ENCODE measurements around the gene CREG1. TPM values are rescaled to one million over a fixed set of nuclear protein-coding genes. Genes with fewer than 3 reads are reported as not detected.

Gene CREG1
- total RNA-seq, 1 experiment from 2014 or later = 91.5 TPM

- Mint-ChIP-seq H3K27ac (ENCODE audit: unreplicated experiment) (no peak overlapping the region), H3K27me3 (ENCODE audit: insufficient read depth, unreplicated experiment) (no peaks in the 10 kb centered on the region), H3K4me3 (ENCODE audit: unreplicated experiment) (no peak overlapping the region), H3K9me3 (ENCODE audit: unreplicated experiment) (no peaks in the 10 kb centered on the region), H3K4me1 (ENCODE audit: low read depth, unreplicated experiment) (no peaks in the 10 kb centered on the region), H3K36me3 (ENCODE audit: insufficient read depth, unreplicated experiment) (no peaks in the 10 kb centered on the region)
- Histone ChIP-seq H3K27me3 (replicated peaks; ENCODE audit: control insufficient read depth, insufficient read depth, low read length) (no peaks in the 10 kb centered on the region), H3K4me1 (0 out of 2 replicates have a peak, but pooled peaks cover 7% of the 10 kb centered on the region), H3K4me3 (ENCODE audit: low read depth, low read length) (no peak overlapping the region), H3K36me3 (ENCODE audit: control insufficient read depth, insufficient read depth, low read length) (no peaks in the 10 kb centered on the region), H3K9me3 (no peaks in the 10 kb centered on the region)
- no TSS peak for BruUV-seq (replicated peaks)
- ChIA-PET CTCF (no interaction called here), POLR2A (interaction anchor here (0.6 kb wide), 1 partner anchor 17 kb away, joined by 3 read pairs; no protein-coding TSS in a partner anchor)
- intact Hi-C loops (cut with micrococcal nuclease; ENCODE audit: unreplicated experiment) = no loop called here
- TF ChIP-seq CTCF (IDR thresholded peaks at IDR 0.05; ENCODE audit: insufficient read depth in 1 of 2, low read depth in 1 of 2, low read length in 1 of 2, severe bottlenecking in 1 of 2, unreplicated experiment in 1 of 2) = no peak
- no peak for DNase-seq
Measured at GRCh38 chr1:167515461-167515860, 38.1 kb downstream of the CREG1 start.

- no peaks in the 10 kb centered on the region for H3K27me3 Mint-ChIP-seq (ENCODE audit: insufficient read depth, unreplicated experiment)
- POLR2A ChIA-PET = no interaction called here
- BruUV-seq (replicated peaks) = no TSS peak
- H3K27ac Mint-ChIP-seq (ENCODE audit: unreplicated experiment) = no peak overlapping the region
- Histone ChIP-seq H3K36me3 (ENCODE audit: control insufficient read depth, insufficient read depth, low read length) (no peaks in the 10 kb centered on the region), H3K4me1 (0 out of 2 replicates have a peak, but pooled peaks cover 7% of the 10 kb centered on the region), H3K27me3 (replicated peaks; ENCODE audit: control insufficient read depth, insufficient read depth, low read length) (no peaks in the 10 kb centered on the region), H3K4me3 (ENCODE audit: low read depth, low read length) (no peak overlapping the region), H3K9me3 (no peaks in the 10 kb centered on the region)
- H3K4me3 Mint-ChIP-seq (ENCODE audit: unreplicated experiment) = no peak overlapping the region
- H3K36me3 Mint-ChIP-seq (ENCODE audit: insufficient read depth, unreplicated experiment) = no peaks in the 10 kb centered on the region
- intact Hi-C loops (cut with micrococcal nuclease; ENCODE audit: unreplicated experiment) = no loop called here
- CTCF ChIA-PET = no interaction called here
- DNase-seq = no peak
- no peak for TF ChIP-seq CTCF (IDR thresholded peaks at IDR 0.05; ENCODE audit: insufficient read depth in 1 of 2, low read depth in 1 of 2, low read length in 1 of 2, severe bottlenecking in 1 of 2, unreplicated experiment in 1 of 2)
- H3K4me1 Mint-ChIP-seq (ENCODE audit: low read depth, unreplicated experiment) = no peaks in the 10 kb centered on the region
- H3K9me3 Mint-ChIP-seq (ENCODE audit: unreplicated experiment) = no peaks in the 10 kb centered on the region
Measured at GRCh38 chr1:167514288-167514687, 39.3 kb downstream of the CREG1 start.

- no TSS peak for BruUV-seq (replicated peaks)
- no peaks in the 10 kb centered on the region for H3K9me3 ChIP-seq
- intact Hi-C loops (cut with micrococcal nuclease; ENCODE audit: unreplicated experiment) = no loop called here
- no peak overlapping the region for H3K27ac Mint-ChIP-seq (ENCODE audit: unreplicated experiment)
- no peak for TF ChIP-seq CTCF (IDR thresholded peaks at IDR 0.05; ENCODE audit: insufficient read depth in 1 of 2, low read depth in 1 of 2, low read length in 1 of 2, severe bottlenecking in 1 of 2, unreplicated experiment in 1 of 2)
- no peaks in the 10 kb centered on the region for H3K36me3 Mint-ChIP-seq (ENCODE audit: insufficient read depth, unreplicated experiment)
- DNase-seq = no peak
- 0 out of 2 replicates have a peak, but pooled peaks cover 7% of the 10 kb centered on the region for H3K4me1 ChIP-seq
- H3K36me3 ChIP-seq (ENCODE audit: control insufficient read depth, insufficient read depth, low read length) = no peaks in the 10 kb centered on the region
- H3K9me3 Mint-ChIP-seq (ENCODE audit: unreplicated experiment) = no peaks in the 10 kb centered on the region
- H3K4me3 Mint-ChIP-seq (ENCODE audit: unreplicated experiment) = no peak overlapping the region
- POLR2A ChIA-PET = no interaction called here
- H3K27me3 ChIP-seq (replicated peaks; ENCODE audit: control insufficient read depth, insufficient read depth, low read length) = no peaks in the 10 kb centered on the region
- CTCF ChIA-PET = no interaction called here
- H3K4me3 ChIP-seq (ENCODE audit: low read depth, low read length) = no peak overlapping the region
- H3K4me1 Mint-ChIP-seq (ENCODE audit: low read depth, unreplicated experiment) = no peaks in the 10 kb centered on the region
- no peaks in the 10 kb centered on the region for H3K27me3 Mint-ChIP-seq (ENCODE audit: insufficient read depth, unreplicated experiment)
Measured at GRCh38 chr1:167512046-167512654, 41.4 kb downstream of the CREG1 start.
